H9 (cell line): ENCODE results near the gene IFIT5. TPM values are rescaled to one million over a fixed set of nuclear protein-coding genes. Genes with fewer than 3 reads are reported as not detected.

Source experiments
- DNase-seq: peaks from one replicate; pipeline ENCODE4 v3.0.0-alpha.2; 2017
- H2AFZ ChIP-seq: one replicate; pipeline ENCODE4 v1.6.1; 2013; ENCODE audit warnings: mild to moderate bottlenecking, low read length, control low read depth, moderate library complexity
- H2AK5ac ChIP-seq: 2 replicates; pipeline ENCODE4 v1.6.1; 2013; ENCODE audit warnings: low read length, control low read depth, mixed read lengths; ENCODE audit not compliant: insufficient read length
- H2BK120ac ChIP-seq: one replicate; pipeline ENCODE4 v1.6.1; 2013; ENCODE audit warnings: low read depth, mild to moderate bottlenecking, low read length, control low read depth, inconsistent platforms; ENCODE audit not compliant: poor library complexity, severe bottlenecking
- H2BK12ac ChIP-seq: 2 replicates; pipeline ENCODE4 v1.6.1; 2013; ENCODE audit warnings: low read length, control low read depth, mixed read lengths, low read depth; ENCODE audit not compliant: insufficient read length
- H2BK15ac ChIP-seq: 2 replicates; pipeline ENCODE4 v1.6.1; 2013; ENCODE audit warnings: low read depth, low read length, control low read depth
- H2BK20ac ChIP-seq: one replicate; pipeline ENCODE4 v1.6.1; 2013; ENCODE audit warnings: low read depth, mild to moderate bottlenecking, low read length, control low read depth, inconsistent platforms; ENCODE audit not compliant: poor library complexity, severe bottlenecking
- H2BK5ac ChIP-seq: 2 replicates; pipeline ENCODE4 v1.6.1; 2013; ENCODE audit warnings: low read length, control low read depth, mixed read lengths; ENCODE audit not compliant: insufficient read length
- H3K14ac ChIP-seq: 2 replicates; pipeline ENCODE4 v1.6.1; 2013; ENCODE audit warnings: low read length, control low read depth; ENCODE audit not compliant: insufficient read depth
- H3K18ac ChIP-seq: 2 replicates; pipeline ENCODE4 v1.6.1; 2013; ENCODE audit warnings: low read depth, mild to moderate bottlenecking, mixed read lengths, low read length, control low read depth; ENCODE audit not compliant: insufficient read length
- H3K23ac ChIP-seq: 2 replicates; pipeline ENCODE4 v1.6.1; 2013; ENCODE audit warnings: low read length, control low read depth, mixed read lengths, low read depth; ENCODE audit not compliant: insufficient read length
- H3K23me2 ChIP-seq: 2 replicates; pipeline ENCODE4 v1.6.1; 2013; ENCODE audit warnings: low read depth, mild to moderate bottlenecking, mixed read lengths, low read length, control low read depth; ENCODE audit not compliant: insufficient read length, poor library complexity, severe bottlenecking
- H3K27ac ChIP-seq: 2 replicates; pipeline ENCODE4 v1.5.1; 2013; ENCODE audit warnings: low read length, control low read depth, mixed read lengths, low read depth; ENCODE audit not compliant: insufficient read length
- H3K27me3 ChIP-seq: 2 replicates; pipeline ENCODE4 v1.6.1; 2013; ENCODE audit warnings: low read length, control low read depth, inconsistent platforms; ENCODE audit not compliant: insufficient read depth
- H3K4ac ChIP-seq: 2 replicates; pipeline ENCODE4 v1.6.1; 2013; ENCODE audit warnings: low read depth, mild to moderate bottlenecking, control low read depth, inconsistent platforms, low read length, moderate library complexity
- H3K4me1 ChIP-seq: 2 replicates; pipeline ENCODE4 v1.6.1; 2013; ENCODE audit warnings: low read length, control low read depth, inconsistent platforms; ENCODE audit not compliant: insufficient read depth
- H3K4me2 ChIP-seq: 2 replicates; pipeline ENCODE4 v1.6.1; 2013; ENCODE audit warnings: low read length, control low read depth, mixed read lengths; ENCODE audit not compliant: insufficient read length, insufficient read depth
- H3K56ac ChIP-seq: 2 replicates; pipeline ENCODE4 v1.6.1; 2013; ENCODE audit warnings: low read depth, mild to moderate bottlenecking, mixed read lengths, low read length, control low read depth; ENCODE audit not compliant: insufficient read length
- H3K79me1 ChIP-seq: 2 replicates; pipeline ENCODE4 v1.6.1; 2013; ENCODE audit warnings: low read depth, mild to moderate bottlenecking, moderate library complexity, low read length, control low read depth, inconsistent platforms; ENCODE audit not compliant: insufficient read depth, poor library complexity, severe bottlenecking
- H3K79me2 ChIP-seq: 2 replicates; pipeline ENCODE4 v1.6.1; 2013; ENCODE audit warnings: low read length, control low read depth, inconsistent platforms; ENCODE audit not compliant: insufficient read depth
- H3K9ac ChIP-seq: 2 replicates; pipeline ENCODE4 v1.6.1; 2013; ENCODE audit warnings: low read length, control low read depth, mixed read lengths; ENCODE audit not compliant: insufficient read length; ENCODE audit errors: extremely low read depth
- H3K9me3 ChIP-seq: one replicate; pipeline ENCODE4 v1.6.1; 2013; ENCODE audit warnings: low read depth, low read length, inconsistent platforms; ENCODE audit not compliant: control insufficient read depth
- H3T11ph ChIP-seq: one replicate; pipeline ENCODE4 v1.6.1; 2013; ENCODE audit warnings: mild to moderate bottlenecking, low read length, control low read depth, inconsistent platforms
- H4K20me1 ChIP-seq: one replicate; pipeline ENCODE4 v1.6.1; 2013; ENCODE audit not compliant: control insufficient read depth, insufficient read length, insufficient read depth
- H4K5ac ChIP-seq: 2 replicates; pipeline ENCODE4 v1.6.1; 2013; ENCODE audit warnings: low read depth, mild to moderate bottlenecking, mixed read lengths, low read length, control low read depth; ENCODE audit not compliant: insufficient read length
- H4K8ac ChIP-seq: replicated peaks from 2 replicates; pipeline ENCODE4 v1.6.1; 2013; ENCODE audit warnings: low read length, control low read depth, mixed read lengths, low read depth; ENCODE audit not compliant: insufficient read length
- H4K91ac ChIP-seq: 2 replicates; pipeline ENCODE4 v1.6.1; 2013; ENCODE audit warnings: low read depth, mild to moderate bottlenecking, moderate library complexity, mixed read lengths, low read length, control low read depth; ENCODE audit not compliant: insufficient read length
- H3K27ac Mint-ChIP-seq, 3 experiments: 2 replicates in 2 of 3; 3 replicates in 1 of 3; pipeline ENCODE4 v1.8.0; 2020 to 2021; ENCODE audit warnings: mixed read lengths in 3 of 3, mild to moderate bottlenecking in 1 of 3, moderate library complexity in 1 of 3
- H3K27me3 Mint-ChIP-seq: 2 replicates; pipeline ENCODE4 v1.8.0; 2021; ENCODE audit warnings: low read depth, mild to moderate bottlenecking, moderate library complexity, mixed read lengths
- H3K36me3 Mint-ChIP-seq, 3 experiments: 2 replicates in 2 of 3; 3 replicates in 1 of 3; pipeline ENCODE4 v1.8.0; 2020 to 2021; ENCODE audit warnings: low read depth in 3 of 3, mixed read lengths in 3 of 3; ENCODE audit not compliant: insufficient read depth in 1 of 3
- H3K4me1 Mint-ChIP-seq, 2 experiments: 2 replicates each; pipeline ENCODE4 v1.8.0; 2020; ENCODE audit warnings: mixed read lengths in 2 of 2
- H3K4me3 Mint-ChIP-seq, 2 experiments: 2 replicates in 1 of 2; 3 replicates in 1 of 2; pipeline ENCODE4 v1.8.0; 2020 to 2021; ENCODE audit warnings: mild to moderate bottlenecking in 2 of 2, mixed read lengths in 2 of 2, moderate library complexity in 1 of 2
- H3K9me3 Mint-ChIP-seq, 2 experiments: 2 replicates in 1 of 2; 3 replicates in 1 of 2; pipeline ENCODE4 v1.8.0; 2020; ENCODE audit warnings: mild to moderate bottlenecking in 2 of 2, mixed read lengths in 2 of 2, moderate library complexity in 1 of 2
- CTCF ChIP-seq: fragments of 200-600 bp; sonication (generic); conservative IDR thresholded peaks from 3 replicates; pipeline ENCODE4 v1.8.0; 2021; ENCODE audit warnings: antibody characterized with exemption, mild to moderate bottlenecking
- WGBS: extraction: QIAGEN DNeasy Blood & Tissue Kit; methylation state at CpG from one replicate; pipeline ENCODE4 v1.1.7; 2013; ENCODE audit warnings: missing lambda C conversion rate, low lambda C conversion rate, mixed read lengths; ENCODE audit not compliant: insufficient read length; ENCODE audit errors: extremely low coverage; 5-methylcytosine and 5-hydroxymethylcytosine counted together
- total RNA-seq: library from RNA; stranded (reverse); gene quantifications from 2 replicates; pipeline ENCODE4 v1.2.1, GENCODE V29; 2021

The IFIT5 gene
- total RNA-seq, 1 experiment from 2014 or later: 2.3 TPM

GRCh38 chr10:89428877-89429276 lies 14.5 kb downstream of the IFIT5 start:
- Histone ChIP-seq H2AFZ (no peak overlapping the region), H3K56ac (no peak overlapping the region), H3K23ac (no peak overlapping the region), H3K9ac (no peak overlapping the region), H3K4me2 (no peak overlapping the region), H3K27me3 (no peaks in the 10 kb centered on the region), H4K5ac (no peak overlapping the region), H3K4me1 (no peaks in the 10 kb centered on the region), H4K20me1 (no peaks in the 10 kb centered on the region), H3K14ac (no peak overlapping the region), H3T11ph (no peak overlapping the region), H4K91ac (no peak overlapping the region), H3K9me3 (no peaks in the 10 kb centered on the region), H4K8ac (no peak overlapping the region), H3K79me1 (no peaks in the 10 kb centered on the region), H2BK120ac (no peak overlapping the region), H2BK12ac (no peak overlapping the region), H2AK5ac (no peak overlapping the region), H2BK5ac (no peak overlapping the region), H2BK20ac (no peak overlapping the region), H3K27ac (no peak overlapping the region), H3K79me2 (no peaks in the 10 kb centered on the region), H2BK15ac (no peak overlapping the region), H3K18ac (no peak overlapping the region), H3K23me2 (no peaks in the 10 kb centered on the region), H3K4ac (no peak overlapping the region)
- WGBS: no CpG with 5 or more reads among the region's 1 CpG
- TF ChIP-seq CTCF: no peak
- H3K9me3 Mint-ChIP-seq: no peaks in the 10 kb centered on the region
- H3K27me3 Mint-ChIP-seq: no peaks in the 10 kb centered on the region
- H3K4me1 Mint-ChIP-seq: peaks cover 32 to 35% of the 10 kb centered on the region in 2 experiments
- H3K4me3 Mint-ChIP-seq: no peak overlapping the region
- H3K36me3 Mint-ChIP-seq: no peaks in the 10 kb centered on the region
- H3K27ac Mint-ChIP-seq: no peak overlapping the region
- no peak for DNase-seq
